H1 (cell line): ENCODE results near the gene TC2N.

Source experiments
- CHD2 ChIP-seq: IDR thresholded peaks from 2 replicates; pipeline ENCODE4 v1.6.1; 2012; ENCODE audit warnings: low read length, improper control_type of control experiment
- FOSL1 ChIP-seq: IDR thresholded peaks from 2 replicates; pipeline ENCODE4 v1.6.1; 2011; ENCODE audit warnings: mild to moderate bottlenecking, low read depth, low read length, moderate library complexity; ENCODE audit not compliant: insufficient read depth
- MAFK ChIP-seq: IDR thresholded peaks from 2 replicates; pipeline ENCODE4 v1.6.1; 2012; ENCODE audit warnings: low read depth, mild to moderate bottlenecking, improper control_type of control experiment, low read length
- NRF1 ChIP-seq: IDR thresholded peaks from 2 replicates; pipeline ENCODE4 v1.6.1; 2011; ENCODE audit warnings: mild to moderate bottlenecking, low read depth, low read length, improper control_type of control experiment
- PHF8 ChIP-seq: fragments of 200-600 bp; sonication (generic); conservative IDR thresholded peaks from 2 replicates; pipeline ENCODE4 v1.7.1; 2012; ENCODE audit warnings: low read depth, mild to moderate bottlenecking, inconsistent platforms, low read length, moderate library complexity
- POLR2A ChIP-seq, 2 experiments: IDR thresholded peaks; 1 replicate in 1 of 2; 2 replicates in 1 of 2; pipeline ENCODE4 v1.6.1; 2011; ENCODE audit warnings: low read depth in 2 of 2, low read length in 2 of 2, mild to moderate bottlenecking in 2 of 2; ENCODE audit errors: control extremely low read depth in 1 of 2
- RXRA ChIP-seq: IDR thresholded peaks from 2 replicates; pipeline ENCODE4 v1.6.1; 2011; ENCODE audit warnings: low read depth, mild to moderate bottlenecking, low read length, moderate library complexity; ENCODE audit not compliant: insufficient read depth
- SAP30 ChIP-seq: fragments of 300-600 bp; sonication (generic); IDR thresholded peaks from 2 replicates; pipeline ENCODE4 v1.7.1; 2012; ENCODE audit warnings: low read length, moderate library complexity, mild to moderate bottlenecking, inconsistent platforms; ENCODE audit not compliant: insufficient read depth, insufficient replicate concordance
- SIRT6 ChIP-seq: IDR thresholded peaks from one replicate; pipeline ENCODE4 v1.7.1; 2012; ENCODE audit warnings: low read length, inconsistent platforms
- TAF1 ChIP-seq: IDR thresholded peaks from 2 replicates; pipeline ENCODE4 v1.6.1; 2011; ENCODE audit warnings: mild to moderate bottlenecking, low read depth, low read length
- TF ChIP-seq, protein P1 (sequence below), 3 experiments: IDR thresholded peaks; 1 replicate in 2 of 3; 2 replicates in 1 of 3; pipeline versions ENCODE4 v1.5.1 to v1.6.1; 2011; ENCODE audit warnings: low read length in 3 of 3, mild to moderate bottlenecking in 3 of 3, inconsistent platforms in 2 of 3, low read depth in 1 of 3, moderate library complexity in 1 of 3; ENCODE audit not compliant: insufficient read depth in 1 of 3; ENCODE audit errors: control extremely low read depth in 1 of 3
- TF ChIP-seq, protein P2 (sequence below): IDR thresholded peaks from 2 replicates; pipeline ENCODE4 v1.6.1; 2011; ENCODE audit warnings: low read length, improper control_type of control experiment

GRCh38 chr14:91884664-91885063 is 17.3 kb upstream of the TC2N start:
- TF ChIP-seq RXRA (no peak), NRF1 (no peak), SIRT6 (no peak), TAF1 (no peak), FOSL1 (no peak), PHF8 (no peak), MAFK (no peak), CHD2 (no peak), POLR2A (IDR thresholded peaks at IDR 0.05; ENCODE audit: control extremely low read depth in 1 of 2, low read depth in 2 of 2, low read length in 2 of 2) (no peak), SAP30 (no peak)
- TF ChIP-seq, protein P1, sequence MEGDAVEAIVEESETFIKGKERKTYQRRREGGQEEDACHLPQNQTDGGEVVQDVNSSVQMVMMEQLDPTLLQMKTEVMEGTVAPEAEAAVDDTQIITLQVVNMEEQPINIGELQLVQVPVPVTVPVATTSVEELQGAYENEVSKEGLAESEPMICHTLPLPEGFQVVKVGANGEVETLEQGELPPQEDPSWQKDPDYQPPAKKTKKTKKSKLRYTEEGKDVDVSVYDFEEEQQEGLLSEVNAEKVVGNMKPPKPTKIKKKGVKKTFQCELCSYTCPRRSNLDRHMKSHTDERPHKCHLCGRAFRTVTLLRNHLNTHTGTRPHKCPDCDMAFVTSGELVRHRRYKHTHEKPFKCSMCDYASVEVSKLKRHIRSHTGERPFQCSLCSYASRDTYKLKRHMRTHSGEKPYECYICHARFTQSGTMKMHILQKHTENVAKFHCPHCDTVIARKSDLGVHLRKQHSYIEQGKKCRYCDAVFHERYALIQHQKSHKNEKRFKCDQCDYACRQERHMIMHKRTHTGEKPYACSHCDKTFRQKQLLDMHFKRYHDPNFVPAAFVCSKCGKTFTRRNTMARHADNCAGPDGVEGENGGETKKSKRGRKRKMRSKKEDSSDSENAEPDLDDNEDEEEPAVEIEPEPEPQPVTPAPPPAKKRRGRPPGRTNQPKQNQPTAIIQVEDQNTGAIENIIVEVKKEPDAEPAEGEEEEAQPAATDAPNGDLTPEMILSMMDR (IDR thresholded peaks at IDR 0.05; ENCODE audit: control extremely low read depth in 1 of 3, insufficient read depth in 1 of 3, low read depth in 1 of 3, low read length in 3 of 3), result peak; percentile 21 to 40 (median 29); a peak in 3 of 4 replicates
- TF ChIP-seq, protein P2, sequence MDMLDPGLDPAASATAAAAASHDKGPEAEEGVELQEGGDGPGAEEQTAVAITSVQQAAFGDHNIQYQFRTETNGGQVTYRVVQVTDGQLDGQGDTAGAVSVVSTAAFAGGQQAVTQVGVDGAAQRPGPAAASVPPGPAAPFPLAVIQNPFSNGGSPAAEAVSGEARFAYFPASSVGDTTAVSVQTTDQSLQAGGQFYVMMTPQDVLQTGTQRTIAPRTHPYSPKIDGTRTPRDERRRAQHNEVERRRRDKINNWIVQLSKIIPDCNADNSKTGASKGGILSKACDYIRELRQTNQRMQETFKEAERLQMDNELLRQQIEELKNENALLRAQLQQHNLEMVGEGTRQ, result no peak
